Measurements from ENCODE around the gene PTPN4.

Gene PTPN4

GRCh38 chr2:119741001-119741400, 18.7 kb upstream of the PTPN4 start:
- no peak for DNase-seq (ENCODE audit: low read depth)
- TF ChIP-seq CTCF (IDR thresholded peaks at IDR 0.05; ENCODE audit: insufficient read depth, low read depth, low read length, missing control alignments): no peak

GRCh38 chr2:119741868-119742267, 17.9 kb upstream of the PTPN4 start:
- H3K4me3 ChIP-seq (ENCODE audit: low read length): no peak overlapping the region
- DNase-seq (ENCODE audit: low read depth): peak; percentile 27
- no peak for TF ChIP-seq CTCF (IDR thresholded peaks at IDR 0.05; ENCODE audit: insufficient read depth, low read depth, low read length, missing control alignments)

More at GRCh38 chr2:119741001-119741400, 18.7 kb upstream of the PTPN4 start:
- no peak overlapping the region for H3K4me3 ChIP-seq (ENCODE audit: low read length)

- H3K4me3 ChIP-seq (ENCODE audit: low read length): no peak overlapping the region
- peak; percentile 94 for DNase-seq (ENCODE audit: low read depth)
- no peak for TF ChIP-seq CTCF (IDR thresholded peaks at IDR 0.05; ENCODE audit: insufficient read depth, low read depth, low read length, missing control alignments)
Observed at GRCh38 chr2:119744335-119744939, 15.3 kb upstream of the PTPN4 start.

GRCh38 chr2:119745566-119745965, 14.2 kb upstream of the PTPN4 start:
- no peak for TF ChIP-seq CTCF (IDR thresholded peaks at IDR 0.05; ENCODE audit: insufficient read depth, low read depth, low read length, missing control alignments)
- H3K4me3 ChIP-seq (ENCODE audit: low read length): no peak overlapping the region
- DNase-seq (ENCODE audit: low read depth): no peak

- H3K4me3 ChIP-seq (ENCODE audit: low read length): no peak overlapping the region
- DNase-seq (ENCODE audit: low read depth): peak; percentile 48
- TF ChIP-seq CTCF (IDR thresholded peaks at IDR 0.05; ENCODE audit: insufficient read depth, low read depth, low read length, missing control alignments): no peak
Observed at GRCh38 chr2:119746836-119747686, 12.7 kb upstream of the PTPN4 start.

- no peak overlapping the region for H3K4me3 ChIP-seq (ENCODE audit: low read length)
- TF ChIP-seq CTCF (IDR thresholded peaks at IDR 0.05; ENCODE audit: insufficient read depth, low read depth, low read length, missing control alignments): no peak
- DNase-seq (ENCODE audit: low read depth): no peak
Observed at GRCh38 chr2:119748135-119748534, 11.6 kb upstream of the PTPN4 start.

All from epithelial cell of esophagus (primary cell).